ENCODE results near the gene CFAP54. TPM values are rescaled to one million over a fixed set of nuclear protein-coding genes. Genes with fewer than 3 reads are reported as not detected.
"Not testable (repeated sequence)": the region's sequence is repeated elsewhere in the genome, so short reads cannot be mapped to it uniquely, and the experiment has no call there.

The CFAP54 gene
- total RNA-seq, 1 donor from 2014 or later, result 0.16 TPM

- intact Hi-C loops (cut with micrococcal nuclease), result loop anchor here (10.0 kb wide), 1 partner anchor 414 kb away; no protein-coding TSS in a partner anchor
- no peaks in the 10 kb centered on the region for H3K9me3 ChIP-seq (replicated peaks)
Observed at GRCh38 chr12:96571101-96571862, 81.9 kb downstream of the CFAP54 start.

GRCh38 chr12:96578526-96579125, 89.2 kb downstream of the CFAP54 start:
- DNase-seq, result no peak
- no peak overlapping the region for H3K4me3 ChIP-seq
- intact Hi-C loops (cut with micrococcal nuclease), result loop anchor here (10.0 kb wide), 1 partner anchor 406 kb away; no protein-coding TSS in a partner anchor
- H3K27me3 ChIP-seq (ENCODE audit: low read depth), result peaks cover 3% of the 10 kb centered on the region
- H3K36me3 ChIP-seq, result no peaks in the 10 kb centered on the region
- no peaks in the 10 kb centered on the region for H3K9me3 ChIP-seq (replicated peaks)
- TF ChIP-seq CTCF (IDR thresholded peaks at IDR 0.05; ENCODE audit: borderline replicate concordance), result peak; percentile 71
- no peaks in the 10 kb centered on the region for H3K4me1 ChIP-seq
- no peak overlapping the region for H3K27ac ChIP-seq (replicated peaks)

More at GRCh38 chr12:96571101-96571862, 81.9 kb downstream of the CFAP54 start:
- H3K27me3 ChIP-seq (ENCODE audit: low read depth), result peaks cover 15% of the 10 kb centered on the region
- no peak for TF ChIP-seq CTCF (IDR thresholded peaks at IDR 0.05; ENCODE audit: borderline replicate concordance)
- H3K27ac ChIP-seq (replicated peaks), result no peak overlapping the region
- H3K4me3 ChIP-seq, result no peak overlapping the region
- H3K36me3 ChIP-seq, result no peaks in the 10 kb centered on the region
- no peaks in the 10 kb centered on the region for H3K4me1 ChIP-seq
- DNase-seq, result no peak

GRCh38 chr12:96585977-96586376, 96.6 kb downstream of the CFAP54 start:
- no peaks in the 10 kb centered on the region for H3K36me3 ChIP-seq
- H3K4me3 ChIP-seq, result no peak overlapping the region
- intact Hi-C loops (cut with micrococcal nuclease), result no loop called here
- no peaks in the 10 kb centered on the region for H3K9me3 ChIP-seq (replicated peaks)
- no peak overlapping the region for H3K27ac ChIP-seq (replicated peaks)
- no peak for TF ChIP-seq CTCF (IDR thresholded peaks at IDR 0.05; ENCODE audit: borderline replicate concordance)
- H3K4me1 ChIP-seq, result no peaks in the 10 kb centered on the region
- no peak for DNase-seq
- no peaks in the 10 kb centered on the region for H3K27me3 ChIP-seq (ENCODE audit: low read depth)

GRCh38 chr12:96587691-96588090, 98.3 kb downstream of the CFAP54 start:
- Histone ChIP-seq H3K36me3 (no peaks in the 10 kb centered on the region), H3K4me3 (no peak overlapping the region), H3K27ac (replicated peaks) (no peak overlapping the region), H3K4me1 (no peaks in the 10 kb centered on the region), H3K27me3 (ENCODE audit: low read depth) (no peaks in the 10 kb centered on the region), H3K9me3 (replicated peaks) (no peaks in the 10 kb centered on the region)
- intact Hi-C loops (cut with micrococcal nuclease), result no loop called here
- no peak for DNase-seq
- TF ChIP-seq CTCF (IDR thresholded peaks at IDR 0.05; ENCODE audit: borderline replicate concordance), result no peak

- Histone ChIP-seq H3K9me3 (replicated peaks) (no peaks in the 10 kb centered on the region), H3K27me3 (ENCODE audit: low read depth) (no peaks in the 10 kb centered on the region), H3K27ac (replicated peaks) (no peak overlapping the region), H3K4me3 (no peak overlapping the region), H3K4me1 (no peaks in the 10 kb centered on the region), H3K36me3 (no peaks in the 10 kb centered on the region)
- no peak for TF ChIP-seq CTCF (IDR thresholded peaks at IDR 0.05; ENCODE audit: borderline replicate concordance)
- no peak for DNase-seq
- intact Hi-C loops (cut with micrococcal nuclease), result no loop called here
Observed at GRCh38 chr12:96590970-96591369, 101.6 kb downstream of the CFAP54 start.

- H3K4me1 ChIP-seq; H3K27ac ChIP-seq (replicated peaks); DNase-seq; H3K27me3 ChIP-seq (ENCODE audit: low read depth); H3K36me3 ChIP-seq; intact Hi-C loops (cut with micrococcal nuclease); H3K4me3 ChIP-seq: not testable (repeated sequence)
- peaks cover 17% of the 10 kb centered on the region for H3K9me3 ChIP-seq (replicated peaks)
Observed at GRCh38 chr12:96604374-96604773, 115.0 kb downstream of the CFAP54 start.

Measured in left ventricle myocardium inferior (tissue), 1 donor.